ENCODE measurements around the gene CNTNAP2.

- TF ChIP-seq CTCF (IDR thresholded peaks at IDR 0.05 in 4 of 5, conservative IDR thresholded peaks at IDR 0.05 in 1 of 5) (no peak), POLR2A (IDR thresholded peaks at IDR 0.05) (no peak)
Observed at GRCh38 chr7:147571436-147572185, 1455.0 kb downstream of the CNTNAP2 start.

Measured in gastrocnemius medialis (tissue), 4 donors.